DND-41 (cell line): Measurements from ENCODE around the gene CD300H.

Experiments used
- ATAC-seq: fragments of 200-7000 bp; cut with Tn5 transposase; 3 replicates; pipeline ENCODE4 v1.9.1; 2021; ENCODE audit warnings: low read depth; ENCODE audit not compliant: insufficient read depth
- DNase-seq: peaks from one replicate; pipeline ENCODE4 v3.0.0-alpha.2; 2020
- H2AFZ ChIP-seq: 2 replicates; pipeline ENCODE4 v1.6.0; 2012; ENCODE audit warnings: low read depth, low read length
- H3K27ac ChIP-seq: 2 replicates; pipeline ENCODE4 v1.5.1; 2012; ENCODE audit warnings: low read length, inconsistent platforms
- H3K27me3 ChIP-seq: fragments of 200-600 bp; sonication (generic); 2 replicates; pipeline ENCODE4 v1.6.0; 2012; ENCODE audit warnings: low read length, mild to moderate bottlenecking, inconsistent platforms; ENCODE audit not compliant: insufficient read depth, poor library complexity
- H3K36me3 ChIP-seq: 2 replicates; pipeline ENCODE4 v1.5.1; 2012; ENCODE audit warnings: low read length, inconsistent platforms; ENCODE audit not compliant: insufficient read depth
- H3K4me1 ChIP-seq: 2 replicates; pipeline ENCODE4 v1.5.1; 2012; ENCODE audit warnings: mild to moderate bottlenecking, low read length; ENCODE audit not compliant: insufficient read depth
- H3K4me2 ChIP-seq: 2 replicates; pipeline ENCODE4 v1.6.0; 2012; ENCODE audit warnings: mild to moderate bottlenecking, moderate library complexity, low read length, inconsistent platforms; ENCODE audit not compliant: insufficient read depth
- H3K4me3 ChIP-seq, 2 experiments: fragments of 200-600 bp in 1 of 2; shearing (Covaris generic) in 1 of 2; 2 replicates each; pipeline ENCODE4 v1.5.1; 2012 to 2016; ENCODE audit warnings: inconsistent platforms in 2 of 2, low read length in 2 of 2, mild to moderate bottlenecking in 2 of 2, low read depth in 1 of 2, moderate library complexity in 1 of 2
- H3K79me2 ChIP-seq: 2 replicates; pipeline ENCODE4 v1.6.0; 2012; ENCODE audit warnings: low read length, inconsistent platforms; ENCODE audit not compliant: insufficient read depth
- H3K9ac ChIP-seq: 2 replicates; pipeline ENCODE4 v1.6.0; 2012; ENCODE audit warnings: low read depth, mild to moderate bottlenecking, inconsistent platforms, low read length, moderate library complexity
- H3K9me3 ChIP-seq: 2 replicates; pipeline ENCODE4 v1.5.1; 2012; ENCODE audit warnings: low read length, moderate library complexity, mild to moderate bottlenecking, inconsistent platforms; ENCODE audit not compliant: insufficient read depth, severe bottlenecking
- H4K20me1 ChIP-seq: 2 replicates; pipeline ENCODE4 v1.6.0; 2012; ENCODE audit warnings: low read length; ENCODE audit not compliant: insufficient read depth
- CTCF ChIP-seq: IDR thresholded peaks from 2 replicates; pipeline ENCODE4 v1.5.1; 2012; ENCODE audit warnings: borderline replicate concordance, low read length, moderate library complexity, mild to moderate bottlenecking; ENCODE audit not compliant: poor library complexity, severe bottlenecking; ENCODE audit errors: extremely low read depth
- EZH2 ChIP-seq: IDR thresholded peaks from 3 replicates; pipeline ENCODE4 v1.6.1; 2012; ENCODE audit warnings: borderline replicate concordance, low read depth, mild to moderate bottlenecking, moderate library complexity, low read length, inconsistent platforms; ENCODE audit not compliant: severe bottlenecking

Gene CD300H

GRCh38 chr17:74545843-74546230 lies 21.5 kb downstream of the CD300H start, which contains the start of gene CD300C:
Gene CD300C (minus strand): TSS chr17:74546115. CDS start chr17:74545782, 333 bp downstream.
- H3K9ac ChIP-seq, result no peak within 1 kb of the TSS
- no peak within 1 kb of the TSS for H2AFZ ChIP-seq
- H3K36me3 ChIP-seq, result no peaks in the 10 kb centered on the region
- peaks cover 4% of the 10 kb centered on the region; the same call in 1 of the 2 replicates for H4K20me1 ChIP-seq
- ATAC-seq (no peak), DNase-seq (no peak)
- H3K27me3 ChIP-seq, result no peaks in the 10 kb centered on the region
- no peak within 1 kb of the TSS for H3K4me3 ChIP-seq
- 0 out of 2 replicates have a peak, but pooled peaks cover 3% of the 10 kb centered on the region for H3K4me1 ChIP-seq
- H3K9me3 ChIP-seq, result no peaks in the 10 kb centered on the region
- H3K79me2 ChIP-seq, result no peaks in the 10 kb centered on the region
- no peak within 1 kb of the TSS for H3K27ac ChIP-seq
- H3K4me2 ChIP-seq, result no peak within 1 kb of the TSS
- TF ChIP-seq EZH2, result no peak
- no peak for TF ChIP-seq CTCF

- no peak overlapping the region for H3K27ac ChIP-seq
- no peak overlapping the region for H3K9ac ChIP-seq
- no peaks in the 10 kb centered on the region for H3K27me3 ChIP-seq
- no peak for ATAC-seq
- H3K79me2 ChIP-seq, result no peaks in the 10 kb centered on the region
- H3K9me3 ChIP-seq, result no peaks in the 10 kb centered on the region
- H4K20me1 ChIP-seq, result 0 out of 2 replicates have a peak, but pooled peaks cover 4% of the 10 kb centered on the region
- no peaks in the 10 kb centered on the region for H3K36me3 ChIP-seq
- no peak overlapping the region for H2AFZ ChIP-seq
- 0 out of 2 replicates have a peak, but pooled peaks cover 3% of the 10 kb centered on the region for H3K4me1 ChIP-seq
- no peak overlapping the region for H3K4me3 ChIP-seq
- TF ChIP-seq EZH2 (no peak), CTCF (no peak)
- no peak for DNase-seq
- H3K4me2 ChIP-seq, result no peak overlapping the region
These were observed 22.1 kb downstream of the CD300H start for GRCh38 chr17:74544991-74545842.

GRCh38 chr17:74543891-74544760 lies 23.2 kb downstream of the CD300H start:
- ATAC-seq (no peak), DNase-seq (no peak)
- Histone ChIP-seq H3K4me2 (no peak overlapping the region), H2AFZ (no peak overlapping the region), H4K20me1 (0 out of 2 replicates have a peak, but pooled peaks cover 4% of the 10 kb centered on the region), H3K27ac (no peak overlapping the region), H3K79me2 (no peaks in the 10 kb centered on the region), H3K27me3 (peaks cover 2% of the 10 kb centered on the region), H3K36me3 (no peaks in the 10 kb centered on the region), H3K4me3 (no peak overlapping the region), H3K4me1 (0 out of 2 replicates have a peak, but pooled peaks cover 3% of the 10 kb centered on the region), H3K9me3 (no peaks in the 10 kb centered on the region), H3K9ac (no peak overlapping the region)
- TF ChIP-seq CTCF, result no peak
- no peak for TF ChIP-seq EZH2
